Liver (tissue), 9 donors: ENCODE measurements around the gene B3GALT5. TPM values are rescaled to one million over a fixed set of nuclear protein-coding genes. Genes with fewer than 3 reads are reported as not detected.

Experiments
- DNase-seq: peaks from one replicate; pipeline ENCODE4 v3.0.0-alpha.2; 2017; ENCODE audit warnings: low spot score
- H3K27ac ChIP-seq, 2 donors: one replicate each; pipeline ENCODE4 v1.7.0; 2013; ENCODE audit warnings: inconsistent platforms in 2 of 2, low read length in 2 of 2, control low read depth in 1 of 2, low read depth in 1 of 2, mild to moderate bottlenecking in 1 of 2
- H3K27me3 ChIP-seq, 4 donors: one replicate each; pipeline versions ENCODE4 v1.6.1 to v1.7.0; 2013; ENCODE audit warnings: low read length in 3 of 4, inconsistent platforms in 1 of 4, mild to moderate bottlenecking in 1 of 4, moderate library complexity in 1 of 4; ENCODE audit not compliant: control insufficient read depth in 4 of 4, insufficient read depth in 4 of 4
- H3K36me3 ChIP-seq, 4 donors: one replicate each; pipeline versions ENCODE4 v1.6.1 to v1.7.0; 2013; ENCODE audit warnings: low read length in 3 of 4, mild to moderate bottlenecking in 3 of 4, low read depth in 1 of 4, moderate library complexity in 1 of 4; ENCODE audit not compliant: control insufficient read depth in 4 of 4, insufficient read depth in 3 of 4
- H3K4me1 ChIP-seq, 4 donors: one replicate each; pipeline versions ENCODE4 v1.6.1 to v1.7.0; 2013; ENCODE audit warnings: low read length in 3 of 4, mild to moderate bottlenecking in 3 of 4, moderate library complexity in 1 of 4; ENCODE audit not compliant: control insufficient read depth in 4 of 4, insufficient read depth in 4 of 4
- H3K4me3 ChIP-seq, 3 donors: one replicate each; pipeline versions ENCODE4 v1.6.1 to v1.7.0; 2013; ENCODE audit warnings: low read length in 3 of 3, control low read depth in 1 of 3, low read depth in 1 of 3, mild to moderate bottlenecking in 1 of 3
- H3K9ac ChIP-seq, 2 donors: one replicate each; pipeline ENCODE4 v1.7.0; 2013; ENCODE audit warnings: low read length in 2 of 2, mild to moderate bottlenecking in 2 of 2, moderate library complexity in 2 of 2, control low read depth in 1 of 2, low read depth in 1 of 2
- H3K9me3 ChIP-seq, 4 donors: one replicate each; pipeline versions ENCODE4 v1.6.1 to v1.7.0; 2013; ENCODE audit warnings: low read length in 3 of 4; ENCODE audit not compliant: control insufficient read depth in 4 of 4
- EGR1 ChIP-seq, 2 donors: IDR thresholded peaks; 2 replicates each; pipeline ENCODE4 v1.6.1; 2016 to 2018; ENCODE audit warnings: antibody characterized with exemption in 2 of 2, low read depth in 2 of 2
- FOXA1 ChIP-seq: IDR thresholded peaks from 2 replicates; pipeline ENCODE4 v1.6.1; 2016; ENCODE audit warnings: antibody characterized with exemption
- GABPA ChIP-seq, 2 donors: IDR thresholded peaks in 1 of 2; conservative IDR thresholded peaks in 1 of 2; 2 replicates each; pipeline ENCODE4 v1.6.1; 2016; ENCODE audit warnings: antibody characterized with exemption in 2 of 2, mild to moderate bottlenecking in 1 of 2, moderate library complexity in 1 of 2
- HNF4A ChIP-seq, 2 donors: conservative IDR thresholded peaks; 2 replicates each; pipeline ENCODE4 v1.6.1; 2016; ENCODE audit warnings: antibody characterized with exemption in 2 of 2, mild to moderate bottlenecking in 2 of 2
- HNF4G ChIP-seq: IDR thresholded peaks from 2 replicates; pipeline ENCODE4 v1.6.1; 2016; ENCODE audit warnings: antibody characterized with exemption
- JUND ChIP-seq, 2 donors: IDR thresholded peaks; 2 replicates each; pipeline ENCODE4 v1.6.1; 2016; ENCODE audit warnings: antibody characterized with exemption in 2 of 2
- NR2F2 ChIP-seq: IDR thresholded peaks from 2 replicates; pipeline ENCODE4 v1.6.1; 2016; ENCODE audit warnings: antibody characterized with exemption
- RAD21 ChIP-seq, 2 donors: IDR thresholded peaks; 2 replicates each; pipeline ENCODE4 v1.6.1; 2016; ENCODE audit warnings: antibody characterized with exemption in 2 of 2, mild to moderate bottlenecking in 2 of 2
- TAF1 ChIP-seq: conservative IDR thresholded peaks from 2 replicates; pipeline ENCODE4 v1.6.1; 2016; ENCODE audit warnings: antibody characterized with exemption, mild to moderate bottlenecking
- YY1 ChIP-seq: IDR thresholded peaks from 2 replicates; pipeline ENCODE4 v1.6.1; 2016; ENCODE audit warnings: antibody characterized with exemption, mild to moderate bottlenecking
- WGBS: extraction: QIAGEN DNeasy Blood & Tissue Kit; methylation state at CpG from one replicate; pipeline ENCODE4 v1.1.7; 2013; 5-methylcytosine and 5-hydroxymethylcytosine counted together
- polyA plus RNA-seq, 2 donors: library from polyadenylated mRNA; stranded (reverse) in 1 of 2; unstranded in 1 of 2; fragments of 200-250 nt in 1 of 2; fragments of >200 nt in 1 of 2; fragmentation: Nextera tagmentation in 1 of 2; extraction: Ambion mirVana in 1 of 2; gene quantifications; one replicate each; pipeline versions ENCODE4 v1.2.1 to v1.2.3, GENCODE V29; 2013 to 2015
- total RNA-seq, 2 donors: library from RNA; depleted of rRNA; stranded (reverse); fragments of >200 nt; gene quantifications; one replicate each; pipeline ENCODE4 v1.2.3, GENCODE V29; 2014
- TF ChIP-seq, protein P1 (sequence below): IDR thresholded peaks from 2 replicates; pipeline ENCODE4 v1.6.1; 2016; ENCODE audit warnings: antibody characterized with exemption
- TF ChIP-seq, protein P2 (sequence below): IDR thresholded peaks from 2 replicates; pipeline ENCODE4 v1.6.1; 2016; ENCODE audit warnings: antibody characterized with exemption, mild to moderate bottlenecking
- donor health status: healthy.
- donor health status: healthy.
- donor health status: healthy.
- donor health status: healthy.
- donor health status: healthy.

Gene B3GALT5
- total and polyA plus RNA-seq, 4 donors, result 0.05 to 0.33 (median 0.10) TPM

DNA sequence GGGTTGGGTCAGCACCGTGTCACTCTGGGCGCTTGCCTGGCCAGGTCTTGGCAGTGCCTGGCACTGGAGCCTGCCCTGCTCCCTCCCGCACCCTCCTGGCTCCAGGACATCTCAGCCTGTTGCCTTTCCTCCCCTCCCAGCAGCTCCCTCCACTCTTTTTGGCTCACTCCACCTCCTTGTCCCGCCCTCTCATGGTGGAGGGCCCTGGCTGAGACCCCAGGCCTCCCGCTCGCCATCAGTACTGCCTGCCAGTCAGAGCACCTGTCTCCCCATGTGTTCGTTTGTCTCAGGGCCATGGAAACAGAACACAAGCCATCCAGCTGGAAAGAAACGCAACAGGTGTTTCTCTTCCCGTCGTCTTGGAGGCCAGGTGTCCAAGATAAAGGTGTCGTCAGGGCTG lies 61.0 kb downstream of the B3GALT5 start (continued):
- TF ChIP-seq, protein P1, sequence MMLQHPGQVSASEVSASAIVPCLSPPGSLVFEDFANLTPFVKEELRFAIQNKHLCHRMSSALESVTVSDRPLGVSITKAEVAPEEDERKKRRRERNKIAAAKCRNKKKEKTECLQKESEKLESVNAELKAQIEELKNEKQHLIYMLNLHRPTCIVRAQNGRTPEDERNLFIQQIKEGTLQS, result no peak
- TF ChIP-seq NR2F2 (no peak), TAF1 (no peak), HNF4G (no peak), FOXA1 (no peak), JUND (IDR thresholded peaks at IDR 0.05) (no peak), HNF4A (conservative IDR thresholded peaks at IDR 0.05) (no peak)
- TF ChIP-seq, protein P2, sequence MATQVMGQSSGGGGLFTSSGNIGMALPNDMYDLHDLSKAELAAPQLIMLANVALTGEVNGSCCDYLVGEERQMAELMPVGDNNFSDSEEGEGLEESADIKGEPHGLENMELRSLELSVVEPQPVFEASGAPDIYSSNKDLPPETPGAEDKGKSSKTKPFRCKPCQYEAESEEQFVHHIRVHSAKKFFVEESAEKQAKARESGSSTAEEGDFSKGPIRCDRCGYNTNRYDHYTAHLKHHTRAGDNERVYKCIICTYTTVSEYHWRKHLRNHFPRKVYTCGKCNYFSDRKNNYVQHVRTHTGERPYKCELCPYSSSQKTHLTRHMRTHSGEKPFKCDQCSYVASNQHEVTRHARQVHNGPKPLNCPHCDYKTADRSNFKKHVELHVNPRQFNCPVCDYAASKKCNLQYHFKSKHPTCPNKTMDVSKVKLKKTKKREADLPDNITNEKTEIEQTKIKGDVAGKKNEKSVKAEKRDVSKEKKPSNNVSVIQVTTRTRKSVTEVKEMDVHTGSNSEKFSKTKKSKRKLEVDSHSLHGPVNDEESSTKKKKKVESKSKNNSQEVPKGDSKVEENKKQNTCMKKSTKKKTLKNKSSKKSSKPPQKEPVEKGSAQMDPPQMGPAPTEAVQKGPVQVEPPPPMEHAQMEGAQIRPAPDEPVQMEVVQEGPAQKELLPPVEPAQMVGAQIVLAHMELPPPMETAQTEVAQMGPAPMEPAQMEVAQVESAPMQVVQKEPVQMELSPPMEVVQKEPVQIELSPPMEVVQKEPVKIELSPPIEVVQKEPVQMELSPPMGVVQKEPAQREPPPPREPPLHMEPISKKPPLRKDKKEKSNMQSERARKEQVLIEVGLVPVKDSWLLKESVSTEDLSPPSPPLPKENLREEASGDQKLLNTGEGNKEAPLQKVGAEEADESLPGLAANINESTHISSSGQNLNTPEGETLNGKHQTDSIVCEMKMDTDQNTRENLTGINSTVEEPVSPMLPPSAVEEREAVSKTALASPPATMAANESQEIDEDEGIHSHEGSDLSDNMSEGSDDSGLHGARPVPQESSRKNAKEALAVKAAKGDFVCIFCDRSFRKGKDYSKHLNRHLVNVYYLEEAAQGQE, result no peak

DNA sequence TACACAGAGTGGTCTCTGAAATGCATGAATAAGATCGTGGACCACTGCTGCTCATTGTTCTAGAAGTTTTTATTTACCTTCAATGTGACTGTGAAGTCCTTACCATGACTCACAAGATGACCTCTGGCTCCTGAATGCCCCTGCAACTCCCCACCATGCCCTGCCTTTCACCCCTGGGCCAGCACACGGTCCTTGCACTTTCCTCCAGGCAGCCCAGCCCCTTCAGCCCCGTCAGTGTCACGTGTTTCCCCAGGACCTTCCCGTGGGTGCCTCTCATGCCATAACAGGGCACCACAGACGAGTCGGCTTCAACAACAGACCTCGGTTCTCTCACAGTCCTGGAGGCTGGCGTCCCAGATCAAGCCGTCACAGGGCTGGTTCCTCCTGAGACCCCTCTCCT lies 62.1 kb downstream of the B3GALT5 start:
- Histone ChIP-seq H3K4me1 (no peaks in the 10 kb centered on the region), H3K9ac (no peak overlapping the region), H3K27ac (no peak overlapping the region), H3K36me3 (no peaks in the 10 kb centered on the region), H3K27me3 (no peaks in the 10 kb centered on the region), H3K4me3 (no peak overlapping the region), H3K9me3 (no peaks in the 10 kb centered on the region)
- no peak for TF ChIP-seq RAD21 (IDR thresholded peaks at IDR 0.05)
- TF ChIP-seq FOXA1, result no peak
- TF ChIP-seq GABPA (IDR thresholded peaks at IDR 0.05 in 1 of 2, conservative IDR thresholded peaks at IDR 0.05 in 1 of 2), result no peak
- no peak for TF ChIP-seq EGR1 (IDR thresholded peaks at IDR 0.05; ENCODE audit: low read depth in 2 of 2)
- TF ChIP-seq YY1, result no peak
- TF ChIP-seq, protein P1, result no peak
- DNase-seq, result no peak
- WGBS, result 66% methylated on average over 10 of the region's 10 CpGs

- no peak for DNase-seq
- Histone ChIP-seq H3K9ac (no peak overlapping the region), H3K4me3 (no peak overlapping the region), H3K4me1 (no peaks in the 10 kb centered on the region), H3K36me3 (no peaks in the 10 kb centered on the region), H3K9me3 (no peaks in the 10 kb centered on the region), H3K27me3 (no peaks in the 10 kb centered on the region), H3K27ac (no peak overlapping the region)
- TF ChIP-seq, protein P2, result no peak
- WGBS, result 82% methylated on average over 12 of the region's 12 CpGs
Observed at GRCh38 chr21:39675590-39675989, 62.9 kb downstream of the B3GALT5 start.
